SIG-M5 treated with dmso at 0.1 percent for 504 hours (cell line): ENCODE data around the gene MED13L.

Source experiments
- DNase-seq: peaks from one replicate; lab custom pipeline; 2025; ENCODE audit not compliant: unreplicated experiment; lab: John Stamatoyannopoulos, UW

The MED13L gene

DNA sequence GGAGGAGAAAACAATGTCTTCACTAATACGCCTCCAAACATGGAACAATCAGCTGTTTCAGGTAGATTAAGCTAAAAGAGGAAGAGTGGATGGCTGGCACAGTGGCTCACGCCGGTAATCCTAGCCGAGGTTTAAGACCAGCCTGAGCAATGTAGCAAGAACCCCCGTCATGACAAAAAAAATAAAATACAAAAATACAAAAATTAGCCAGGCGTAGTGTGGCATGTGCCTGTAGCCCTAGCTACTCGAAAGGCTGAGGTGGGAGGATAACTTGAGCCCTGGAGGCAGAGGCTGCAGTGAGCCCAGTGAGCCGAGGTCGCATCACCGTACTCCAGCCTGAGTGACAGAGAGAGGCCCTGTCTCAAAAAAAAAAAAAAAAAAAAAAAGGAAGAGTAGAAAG is 1.2 kb upstream of the MED13L start:
- DNase-seq = peak; percentile 43

DNA sequence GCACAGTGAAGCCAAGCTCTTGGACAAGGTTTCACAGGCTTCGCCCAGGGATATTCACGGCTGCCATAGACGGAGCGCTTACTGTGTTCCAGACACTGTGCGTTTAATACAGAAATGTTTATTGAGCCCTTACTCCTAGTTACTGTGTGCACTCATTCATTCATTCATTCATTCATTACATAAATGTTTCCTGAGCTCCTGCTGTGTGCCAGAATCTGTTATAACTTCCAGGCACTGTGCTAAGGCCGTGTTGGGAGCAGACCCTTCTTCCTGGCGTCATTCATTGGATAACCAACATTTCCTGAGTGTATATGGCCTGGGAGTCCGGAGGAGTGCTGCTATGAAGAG is 760 bp upstream of the MED13L start:
- no peak for DNase-seq

DNA sequence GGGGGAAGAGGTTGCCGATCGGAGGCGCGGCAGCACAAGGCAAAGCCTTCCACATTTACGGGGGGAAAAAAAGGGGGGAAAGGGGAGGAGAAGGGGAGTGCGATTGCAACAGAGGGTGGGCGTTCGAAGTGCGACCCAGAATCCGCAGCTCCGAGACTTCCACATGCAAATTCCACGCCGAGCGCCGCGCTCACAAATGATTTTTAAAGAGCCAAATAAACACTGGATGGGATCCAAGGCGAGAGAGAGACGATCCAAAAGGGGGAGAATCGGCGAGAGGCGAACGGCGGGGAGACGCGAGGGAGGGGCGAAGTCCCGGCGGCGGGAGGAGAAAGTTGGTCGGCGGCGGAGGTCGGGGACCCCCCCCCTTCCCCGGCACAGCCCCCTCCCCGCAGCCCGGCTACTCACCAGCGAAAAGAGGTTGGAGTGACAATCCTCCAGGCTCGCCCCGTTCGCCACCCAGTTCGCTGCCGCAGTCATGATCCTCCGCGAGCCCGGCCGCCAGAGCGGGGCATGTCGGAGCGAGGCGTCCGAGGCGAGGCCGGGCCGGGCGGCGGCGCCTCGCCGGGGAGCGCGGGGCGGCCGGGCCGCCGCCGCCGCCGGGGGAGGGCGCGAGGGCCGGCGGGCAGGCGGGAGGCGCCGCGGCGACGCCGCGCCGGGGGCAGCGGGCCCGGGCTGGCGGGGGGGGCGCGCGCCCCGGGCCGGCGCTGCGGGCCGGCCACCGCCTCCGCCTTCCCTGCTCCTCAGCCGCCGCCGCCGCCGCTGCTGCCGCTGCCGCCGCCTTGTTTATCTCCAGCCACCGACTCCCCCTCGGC is 634 bp downstream of the MED13L start:
- DNase-seq = peak; percentile 70

DNA sequence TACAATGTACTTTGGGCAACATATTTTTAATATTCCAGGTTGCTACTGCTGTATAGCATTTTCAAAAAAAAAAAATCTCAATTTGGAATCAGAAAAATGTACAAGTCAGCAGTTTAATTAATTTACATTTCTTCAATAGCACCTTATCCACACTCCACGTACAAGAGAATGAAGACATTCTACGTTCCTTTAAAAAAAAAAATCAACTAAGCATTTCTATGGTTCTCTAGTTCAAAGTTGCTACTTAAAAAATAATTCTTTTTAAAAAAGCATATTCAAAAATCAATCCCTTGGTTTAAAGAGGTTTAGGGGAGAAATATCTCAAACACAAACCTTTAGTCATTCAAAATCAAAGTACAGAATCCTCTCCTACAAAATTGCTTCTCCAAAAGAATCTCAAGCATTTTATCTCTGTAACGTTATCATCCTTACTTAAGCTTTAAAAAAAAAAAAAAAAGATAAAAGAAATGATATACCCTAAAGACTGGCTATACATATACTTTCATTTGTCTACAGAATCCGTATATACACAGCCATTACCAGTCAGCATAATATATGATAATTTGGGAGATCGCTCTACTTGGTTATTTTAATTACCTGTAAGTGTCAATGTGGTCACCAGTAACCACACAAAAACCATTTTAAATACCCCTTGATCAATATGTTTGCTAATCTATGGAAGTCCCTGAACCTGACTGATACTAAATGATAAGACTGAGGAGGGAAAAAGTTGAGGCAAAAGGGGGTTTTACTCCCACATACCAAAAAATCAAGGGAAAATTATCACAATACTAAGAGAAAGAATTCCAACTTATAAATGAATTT is 2.7 kb downstream of the MED13L start:
- no peak for DNase-seq

DNA sequence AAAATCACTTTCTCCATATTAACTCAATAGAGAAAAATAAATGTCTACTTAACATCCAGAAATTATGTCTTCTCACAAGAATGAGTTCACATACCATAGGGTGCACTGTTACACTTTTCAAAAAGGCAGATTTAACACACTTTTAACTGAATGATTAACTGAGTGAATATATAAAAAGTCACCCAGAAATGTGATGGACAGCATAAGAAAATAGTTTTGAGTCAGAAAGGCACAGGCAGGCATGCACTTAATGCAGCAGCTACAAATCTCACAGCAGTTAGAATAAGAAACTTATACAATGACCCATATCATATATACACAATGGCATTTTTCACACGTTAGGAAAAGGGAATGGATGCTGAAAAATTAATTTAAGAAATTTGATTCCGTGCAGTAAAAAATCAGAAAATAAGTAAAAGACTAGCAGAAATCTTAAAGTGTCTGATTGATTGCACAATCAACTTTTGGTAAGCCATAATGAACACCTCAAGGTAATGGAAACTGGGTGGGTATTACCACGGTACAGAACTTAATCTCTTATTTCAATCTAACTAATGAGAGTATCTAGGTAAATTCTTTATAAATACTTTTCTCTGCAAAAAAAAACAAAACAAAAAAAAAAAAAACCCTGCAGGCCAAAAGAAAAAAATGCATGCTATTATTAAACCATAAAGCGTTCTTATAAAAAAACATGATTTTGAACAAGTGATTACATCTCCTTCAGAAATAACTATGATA is 3.5 kb downstream of the MED13L start:
- DNase-seq = no peak

DNA sequence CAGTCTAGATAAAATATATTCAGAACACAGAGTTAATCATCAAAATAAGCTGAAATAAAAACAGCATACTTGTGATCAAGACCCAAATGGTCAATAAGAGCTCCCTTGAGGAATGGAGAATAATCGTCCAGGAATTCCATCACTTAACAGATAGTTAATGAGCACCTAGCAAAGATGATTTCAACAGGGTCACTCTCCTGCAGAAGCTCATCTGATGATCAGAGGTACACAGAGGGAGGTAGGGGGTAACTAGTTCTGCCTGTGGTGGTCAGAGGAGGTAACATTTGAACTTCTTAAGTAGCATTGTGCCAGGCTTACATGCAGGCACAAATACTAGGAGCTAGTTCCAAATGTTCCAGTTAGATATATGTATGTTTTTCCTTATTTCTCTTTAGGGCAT is 9.5 kb downstream of the MED13L start:
- DNase-seq = no peak

DNA sequence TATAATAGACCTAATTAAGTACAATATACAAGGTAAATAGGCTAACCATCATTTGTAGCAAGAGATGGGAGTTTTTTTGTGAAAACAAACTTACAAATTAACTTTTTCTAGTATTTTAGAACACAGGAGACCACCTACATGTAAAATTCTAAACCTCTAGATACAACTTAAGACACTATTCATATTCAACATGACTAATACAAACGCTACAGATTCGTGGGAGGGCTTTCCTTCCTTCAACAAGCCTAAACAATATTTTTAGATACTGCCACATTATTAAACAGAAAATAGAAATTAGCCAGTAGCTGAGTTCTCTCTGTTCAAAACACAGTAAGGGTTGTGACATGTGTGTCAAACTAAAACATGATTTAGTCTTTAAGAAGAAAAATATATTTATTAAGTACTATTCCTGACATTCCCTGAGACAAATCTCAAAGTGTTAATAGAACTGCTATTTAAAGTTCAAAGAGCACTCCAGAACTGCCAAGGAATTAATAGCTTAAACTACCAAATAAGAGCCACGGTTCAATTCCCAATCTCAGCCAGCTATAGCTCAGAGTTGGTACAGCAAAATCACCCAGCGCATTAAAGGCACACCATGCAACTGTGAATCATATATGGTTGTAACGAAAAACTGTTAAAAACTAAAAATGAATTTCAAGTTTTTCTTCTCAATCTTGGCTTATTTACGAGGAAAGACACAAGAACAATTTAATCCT is 10.7 kb downstream of the MED13L start:
- DNase-seq = no peak

DNA sequence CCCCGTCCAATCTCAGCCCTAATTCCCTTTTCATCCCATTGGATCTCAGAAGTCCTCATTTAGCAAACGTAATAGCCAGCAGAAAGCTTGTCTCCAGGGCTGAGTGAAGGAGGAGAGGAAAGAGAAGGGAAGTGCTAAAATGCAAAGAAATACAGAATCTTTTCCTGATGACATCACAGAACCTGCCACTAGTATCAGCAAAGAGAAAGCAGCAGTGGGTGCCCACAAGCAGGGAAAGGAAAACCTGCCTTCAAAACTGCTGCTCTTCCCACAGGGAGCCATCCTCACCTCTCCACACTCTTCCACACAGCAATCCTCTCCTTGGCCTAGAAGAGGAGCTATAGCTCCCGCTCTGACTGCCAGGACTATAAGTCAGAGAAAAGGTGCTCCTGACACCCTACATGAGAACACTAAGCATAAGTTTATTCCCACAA is 11.3 kb downstream of the MED13L start:
- no peak for DNase-seq

DNA sequence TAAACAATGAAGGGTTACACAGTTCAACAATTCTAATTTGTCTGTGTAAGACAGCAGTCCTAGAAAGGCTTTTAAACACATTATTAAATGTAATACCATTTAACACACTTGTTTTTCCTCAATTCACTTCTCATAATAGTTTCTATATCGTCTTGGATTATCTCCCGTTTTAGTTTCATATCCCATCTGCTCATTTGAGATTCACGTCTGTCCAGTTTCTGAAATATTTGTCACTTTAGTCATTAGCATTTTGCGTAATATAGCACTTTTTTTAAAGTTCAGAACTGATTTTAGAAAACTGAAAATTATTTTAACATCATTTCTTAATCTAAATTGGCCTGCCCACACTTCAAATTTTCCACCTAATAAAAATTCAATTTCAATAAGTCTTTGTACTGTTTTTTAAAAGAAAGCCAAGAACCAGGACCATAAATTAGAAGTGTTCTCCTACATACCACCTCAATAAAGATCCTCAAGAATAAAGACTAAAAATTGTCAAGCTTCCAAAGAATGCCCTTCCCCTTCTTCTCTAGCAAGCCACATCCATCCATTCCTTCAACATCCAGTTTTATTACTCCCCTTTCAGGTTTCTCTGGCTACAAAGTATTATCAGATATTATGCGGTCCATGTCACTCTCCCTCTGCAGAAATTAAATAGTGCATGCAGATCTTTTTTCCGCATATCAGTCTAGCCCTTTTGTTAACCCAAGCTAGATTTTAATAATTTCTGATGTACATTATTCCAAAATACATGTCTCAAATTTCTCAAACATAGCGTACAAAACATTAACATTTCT is 11.9 kb downstream of the MED13L start:
- peak; percentile 29 for DNase-seq

DNA sequence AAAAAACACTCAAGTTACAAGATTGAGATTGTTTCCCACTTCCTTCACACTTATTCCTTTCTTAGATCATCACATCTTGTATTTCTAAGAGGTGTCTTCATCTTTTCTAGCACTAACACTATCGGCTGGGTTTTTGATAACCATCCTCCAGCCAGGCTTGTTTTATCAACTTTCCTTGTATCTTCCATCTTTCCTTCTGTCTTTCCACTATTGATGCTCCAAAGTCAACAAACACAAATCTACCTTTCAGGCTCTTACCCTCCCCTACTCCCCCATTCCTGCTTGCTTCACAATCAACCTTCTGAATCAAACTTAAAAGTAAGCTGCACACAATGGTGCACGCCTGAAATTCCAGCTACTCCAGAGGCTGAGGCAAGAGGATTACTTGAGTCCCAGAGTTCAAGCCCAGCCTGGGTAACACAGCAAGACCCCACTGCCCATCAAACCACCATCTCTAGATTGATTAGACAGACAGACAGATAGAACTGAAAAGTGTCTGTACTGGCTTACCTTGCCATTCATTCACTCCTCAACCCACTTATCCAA is 12.9 kb downstream of the MED13L start:
- no peak for DNase-seq

DNA sequence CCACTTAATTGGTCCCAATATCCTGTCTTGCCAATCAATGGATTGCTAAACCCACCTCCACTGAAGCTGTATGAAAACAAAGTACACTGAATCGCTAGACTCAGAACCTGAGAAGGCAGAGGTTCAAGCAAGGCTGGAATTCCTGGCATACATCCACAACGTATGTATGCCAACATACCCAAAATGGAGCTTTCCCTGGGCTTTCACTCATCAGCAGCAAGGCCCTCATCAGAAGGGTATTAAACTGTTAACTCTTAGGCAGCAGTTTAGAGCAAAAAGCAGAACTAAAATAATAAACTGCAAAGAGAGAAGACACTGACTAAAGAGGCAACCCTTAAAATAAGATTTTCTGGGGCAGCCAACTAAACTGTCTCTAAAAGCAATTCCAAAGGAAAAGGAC is 13.6 kb downstream of the MED13L start:
- no peak for DNase-seq

DNA sequence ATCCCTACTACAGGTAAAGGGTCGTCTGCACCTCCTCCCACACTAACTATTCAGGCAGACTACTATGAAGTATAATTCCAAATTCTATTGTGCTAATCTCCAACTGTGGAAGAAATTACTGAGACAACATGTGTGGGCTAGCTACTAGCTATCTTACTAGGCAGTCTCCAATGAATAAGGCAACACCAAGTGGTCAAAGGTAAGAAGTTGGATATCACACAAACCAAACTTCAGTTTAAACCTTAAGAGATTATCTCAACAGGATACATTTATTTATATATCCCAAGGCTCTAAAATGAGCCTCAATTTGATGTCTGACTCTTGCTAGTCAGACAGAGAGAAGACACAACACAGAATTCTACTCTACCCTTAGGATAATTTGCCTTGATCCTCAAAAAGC is 14.1 kb downstream of the MED13L start:
- DNase-seq = no peak

DNA sequence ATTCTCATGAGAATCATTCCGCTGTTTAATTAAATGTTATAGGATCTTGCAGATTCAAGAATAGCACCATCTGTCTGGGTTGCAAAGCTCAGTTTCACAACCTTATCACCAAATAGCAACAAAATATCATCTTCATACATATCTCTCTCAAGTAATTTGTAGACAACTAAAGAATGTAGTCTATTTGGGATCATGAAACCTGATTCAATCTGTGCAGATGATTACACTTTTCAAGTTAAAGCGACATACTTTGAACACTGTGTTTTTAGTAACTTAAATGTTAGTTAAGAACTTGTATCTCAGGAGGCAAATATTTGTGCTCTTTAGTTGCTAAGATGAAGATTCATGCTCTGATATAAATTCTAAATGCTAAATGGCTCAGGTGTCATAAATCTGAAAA is 14.8 kb downstream of the MED13L start:
- DNase-seq = no peak

DNA sequence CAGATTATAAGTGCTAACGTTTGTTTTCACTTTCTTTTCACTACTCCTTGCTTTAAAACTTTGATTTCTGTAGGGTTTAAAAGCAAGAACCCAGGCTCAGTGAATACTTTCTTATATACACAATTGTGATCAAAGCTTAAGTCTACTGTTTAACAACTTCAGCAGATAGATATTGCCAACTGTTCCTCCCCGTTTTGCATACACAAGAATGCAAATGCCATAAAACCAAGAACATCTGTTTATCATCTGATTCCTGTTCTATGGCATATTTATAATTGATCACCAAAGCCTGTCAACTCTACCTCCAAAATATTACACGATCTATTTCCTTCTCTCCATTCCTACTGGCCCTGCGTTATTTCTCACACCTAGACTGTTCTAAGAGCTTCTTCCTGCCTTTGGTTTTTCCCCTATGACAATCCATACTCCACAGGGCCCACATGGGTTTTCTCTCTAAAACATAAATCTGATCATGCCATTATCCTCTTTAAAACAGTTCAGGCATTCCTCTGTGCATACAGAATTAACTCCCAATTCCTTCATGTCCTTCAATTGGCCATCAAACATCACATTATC is 15.9 kb downstream of the MED13L start:
- DNase-seq = no peak

DNA sequence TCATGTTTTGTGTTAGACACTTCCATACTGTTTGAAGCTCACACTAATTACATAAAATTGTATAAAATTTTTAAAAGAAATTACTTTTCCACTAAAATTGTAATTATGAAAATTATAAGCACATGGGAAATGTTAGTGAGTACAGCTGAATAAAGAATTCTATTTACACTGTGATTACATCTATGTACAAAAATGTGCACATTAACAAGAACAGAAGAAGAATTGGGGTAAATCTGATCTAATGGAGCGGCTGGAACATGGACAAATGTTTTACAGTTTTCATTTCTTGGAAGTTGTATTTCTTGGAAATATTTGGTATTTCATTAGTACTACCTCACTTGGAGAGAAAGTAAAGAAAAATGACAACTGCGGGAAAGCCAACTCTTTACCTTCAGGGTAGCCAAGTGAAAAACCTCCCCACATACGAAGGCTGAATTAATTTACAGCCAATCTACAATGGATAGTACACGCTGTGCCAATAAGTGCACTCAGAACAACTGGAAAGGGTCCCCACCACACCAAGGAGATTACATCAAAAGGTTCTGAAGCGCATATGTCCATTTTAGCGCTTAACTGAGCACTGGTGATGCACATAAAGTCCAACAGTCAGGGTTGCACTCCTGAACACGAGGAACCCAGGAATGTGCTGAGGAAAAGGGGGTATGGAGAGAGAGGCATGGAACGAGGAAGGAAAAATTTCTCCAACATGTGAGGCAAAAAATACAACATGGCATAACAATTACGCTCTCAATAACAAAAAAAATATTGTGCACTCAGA is 17.5 kb downstream of the MED13L start:
- no peak for DNase-seq

DNA sequence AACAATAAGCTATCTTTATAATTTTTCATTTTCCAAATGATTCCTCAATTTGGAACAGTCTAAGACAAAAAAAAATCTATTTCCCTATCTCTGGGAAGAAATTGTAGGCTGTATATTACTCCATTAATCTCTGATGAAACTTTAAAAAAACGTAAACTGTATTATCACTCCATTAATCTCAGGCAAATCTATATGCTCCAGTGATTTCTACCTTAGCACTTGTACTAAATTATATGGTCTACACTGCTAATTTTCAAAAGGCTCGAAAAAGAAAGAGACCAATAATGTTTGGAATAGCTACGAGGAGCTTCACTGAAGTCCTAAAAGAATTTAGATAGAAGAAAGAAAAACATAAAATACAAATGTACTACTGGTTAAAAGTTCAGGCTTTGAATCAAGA is 19.7 kb downstream of the MED13L start:
- DNase-seq = no peak

DNA sequence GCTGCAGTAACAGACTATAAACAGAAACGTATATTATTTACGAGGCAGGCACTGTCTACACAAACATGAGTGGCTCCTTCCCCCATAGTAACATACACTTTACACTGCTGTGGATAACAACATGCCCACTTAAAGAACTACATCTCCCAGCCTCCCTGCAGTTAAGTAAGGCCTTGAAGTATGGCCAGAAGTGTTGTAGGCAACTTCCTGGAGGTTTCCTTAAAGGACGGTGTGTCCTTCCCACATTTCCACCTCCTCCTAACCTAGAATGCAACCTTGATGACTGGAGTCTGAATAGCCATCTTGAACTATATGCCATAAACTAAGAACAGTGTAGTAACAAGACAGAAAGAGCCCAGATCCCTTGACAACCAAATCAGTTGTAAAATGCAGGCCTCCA is 20.3 kb downstream of the MED13L start:
- no peak for DNase-seq

DNA sequence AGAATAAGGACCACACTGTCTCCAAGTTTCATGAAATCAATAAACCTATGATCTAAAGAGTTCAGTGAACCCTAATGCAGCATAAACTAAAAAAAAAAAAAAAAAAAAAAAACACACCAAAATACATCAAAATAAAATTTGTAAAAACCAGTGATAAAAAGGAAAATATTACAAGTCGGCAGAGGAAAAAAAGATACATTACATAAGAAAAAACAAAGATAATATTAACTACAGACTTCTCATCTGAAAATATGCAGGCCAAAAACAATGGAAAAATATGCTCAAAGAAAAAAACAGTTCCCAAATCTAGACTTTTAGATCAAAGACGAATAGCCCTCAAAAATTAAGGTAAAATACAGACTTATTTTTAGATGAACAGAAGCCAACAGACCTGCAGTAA is 27.6 kb downstream of the MED13L start:
- no peak for DNase-seq

DNA sequence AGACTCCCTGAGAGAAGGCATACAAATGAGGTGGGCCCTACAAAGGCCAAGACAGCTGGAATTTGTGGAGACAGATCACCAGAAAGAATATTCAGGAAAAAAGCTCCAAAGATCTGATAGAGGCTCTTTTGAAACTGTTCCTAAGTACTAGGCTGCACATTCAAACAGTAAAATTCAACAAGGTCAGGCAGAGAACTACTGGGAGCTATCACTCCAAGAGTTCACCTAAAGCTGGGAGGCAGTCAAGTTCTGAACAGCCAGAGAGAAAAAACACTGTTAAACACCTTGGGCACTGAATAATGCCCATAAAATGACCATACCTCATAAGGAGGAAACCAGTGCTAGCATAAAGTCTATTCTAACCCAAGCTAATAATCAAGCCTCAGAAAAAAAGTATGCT is 28.6 kb downstream of the MED13L start:
- DNase-seq = no peak
